Ammon's horn (tissue), 1 donor: ENCODE results near the gene TRIM66.

Experiments
- DNase-seq: peaks from one replicate; pipeline ENCODE4 v3.0.0-alpha.2; 2016; ENCODE audit warnings: low spot score

The TRIM66 gene

GRCh38 chr11:8610532-8611116 is 71.8 kb downstream of the TRIM66 start:
- no peak for DNase-seq

- DNase-seq = no peak
These were observed 73.8 kb downstream of the TRIM66 start for GRCh38 chr11:8608652-8609051.

- no peak for DNase-seq
These were observed 76.4 kb downstream of the TRIM66 start for GRCh38 chr11:8605971-8606563.

- peak; percentile 9 for DNase-seq
These were observed 78.3 kb downstream of the TRIM66 start for GRCh38 chr11:8604078-8604723.

DNA sequence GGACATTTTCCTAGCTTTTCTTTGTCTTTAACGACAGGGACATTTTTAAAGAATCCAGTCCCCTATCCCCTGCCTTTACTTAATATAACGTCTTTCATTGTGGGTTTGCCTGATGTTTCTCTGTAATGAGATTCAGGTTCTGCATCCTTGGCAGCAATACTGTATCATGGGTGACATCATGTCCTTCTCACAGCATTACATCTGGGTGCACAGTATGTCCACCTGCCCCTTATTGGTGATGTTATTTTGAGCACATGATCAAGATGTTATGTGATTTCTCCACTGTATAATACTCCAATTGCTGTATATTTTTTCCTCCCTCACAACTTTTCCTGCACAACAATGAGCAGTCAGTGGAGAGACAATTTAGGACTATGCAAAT is 78.8 kb downstream of the TRIM66 start:
- no peak for DNase-seq

GRCh38 chr11:8601376-8602133 is 80.9 kb downstream of the TRIM66 start:
- no peak for DNase-seq

DNA sequence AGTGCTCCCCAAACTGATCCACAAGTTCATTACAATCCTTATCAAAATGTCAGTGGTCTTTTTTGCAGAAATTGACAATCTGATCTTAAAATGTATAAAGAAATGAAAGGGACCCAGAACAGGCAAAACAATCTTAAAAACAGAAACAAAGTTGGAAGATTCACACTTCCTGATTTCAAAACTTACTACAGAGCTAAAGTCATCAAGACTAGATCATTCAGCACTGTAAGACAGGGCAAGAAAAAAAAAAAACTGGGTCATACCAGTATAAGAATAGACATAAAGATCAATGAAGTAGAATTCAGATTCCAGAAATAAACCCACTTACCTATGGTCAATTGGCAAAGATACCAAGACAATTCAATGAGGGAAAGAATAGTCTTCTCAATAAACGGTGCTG is 84.0 kb downstream of the TRIM66 start:
- no peak for DNase-seq

DNA sequence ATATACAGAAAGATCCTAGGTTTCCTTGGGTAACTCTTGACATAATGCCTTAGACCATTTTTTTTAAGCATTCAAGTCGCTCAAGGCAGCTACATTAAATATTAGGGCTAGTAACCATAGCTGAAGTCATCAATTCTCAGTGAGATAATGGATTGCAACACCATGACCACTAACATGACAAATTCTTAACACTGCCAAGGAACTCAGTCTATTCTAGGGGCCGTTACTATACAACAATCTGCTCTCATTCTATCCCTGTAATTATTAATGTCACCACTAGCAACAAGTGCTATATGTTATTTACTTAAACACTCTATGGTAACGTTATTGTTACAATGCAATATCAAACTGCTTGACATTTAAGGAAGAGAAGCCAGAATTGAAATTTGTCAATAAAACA is 85.3 kb downstream of the TRIM66 start:
- no peak for DNase-seq

- DNase-seq = no peak
These were observed 85.9 kb downstream of the TRIM66 start for GRCh38 chr11:8596504-8597046.

GRCh38 chr11:8593935-8594909 is 88.2 kb downstream of the TRIM66 start, which contains the start of gene STK33:
STK33 (minus strand) TSS chr11:8594228; CDS start chr11:8474905, 119,323 bp downstream.
- DNase-seq = peak; percentile 30

DNA sequence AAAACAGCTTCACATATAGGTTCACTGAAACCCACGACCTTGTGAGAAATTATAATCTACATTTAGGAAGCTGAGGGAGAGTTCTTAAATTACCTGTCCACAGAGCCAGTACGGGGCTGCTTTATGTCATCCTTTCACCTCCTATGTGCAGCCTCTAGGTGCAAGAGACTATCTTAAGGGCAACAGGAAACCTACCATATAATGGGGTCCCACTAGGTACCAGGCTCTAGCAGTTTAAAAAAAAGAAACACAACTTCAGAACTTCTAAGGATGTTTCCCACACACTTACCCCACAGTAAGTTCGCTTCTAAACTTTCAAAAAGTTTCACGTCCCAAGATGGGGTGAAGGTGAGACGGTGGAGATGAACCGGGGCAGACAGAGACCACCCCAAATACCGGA is 89.0 kb downstream of the TRIM66 start:
- no peak for DNase-seq

GRCh38 chr11:8587915-8588314 is 94.5 kb downstream of the TRIM66 start:
- DNase-seq = no peak

GRCh38 chr11:8586805-8587204 is 95.7 kb downstream of the TRIM66 start:
- peak; percentile 11 for DNase-seq

DNA sequence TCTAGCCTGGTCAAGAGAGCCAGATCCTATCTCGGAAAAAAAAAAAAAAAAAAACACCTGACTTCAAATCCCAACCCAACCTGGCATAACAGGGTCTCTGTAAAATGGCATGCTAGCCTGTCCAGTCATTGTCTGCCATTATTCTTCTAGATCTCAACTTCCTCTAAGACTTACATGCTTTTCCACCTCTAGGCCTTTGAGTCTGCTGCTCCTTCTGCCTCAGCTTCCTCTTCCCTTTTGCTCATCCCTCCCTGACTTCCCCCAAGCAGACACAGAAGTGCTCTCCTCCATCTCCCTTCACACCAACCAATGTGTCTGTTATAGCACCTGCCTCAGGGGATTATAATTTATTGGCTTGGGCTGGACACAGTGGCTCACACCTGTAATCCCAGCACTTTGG is 96.3 kb downstream of the TRIM66 start:
- DNase-seq = no peak

DNA sequence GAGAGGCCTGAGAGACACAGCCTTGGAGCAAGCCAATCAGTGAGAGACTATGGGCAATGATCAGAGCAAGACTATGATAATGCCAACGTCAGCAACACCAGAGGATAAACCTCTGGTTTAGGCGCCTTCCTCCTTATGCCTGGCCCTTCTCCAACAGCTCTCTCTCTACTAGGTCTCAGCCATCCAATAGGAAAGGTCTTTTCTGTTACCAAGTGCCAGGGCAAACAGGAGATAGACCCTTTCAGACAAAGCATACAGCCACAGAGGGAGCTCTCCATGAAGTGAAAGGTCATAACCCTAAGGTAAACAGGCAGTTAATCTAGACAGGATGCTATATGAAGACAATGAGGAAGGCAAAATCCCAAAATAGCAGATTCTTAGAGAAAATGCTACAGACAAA is 98.0 kb downstream of the TRIM66 start:
- no peak for DNase-seq

GRCh38 chr11:8584082-8584481 is 98.4 kb downstream of the TRIM66 start:
- DNase-seq = no peak

GRCh38 chr11:8581300-8581699 is 101.2 kb downstream of the TRIM66 start:
- DNase-seq = no peak

DNA sequence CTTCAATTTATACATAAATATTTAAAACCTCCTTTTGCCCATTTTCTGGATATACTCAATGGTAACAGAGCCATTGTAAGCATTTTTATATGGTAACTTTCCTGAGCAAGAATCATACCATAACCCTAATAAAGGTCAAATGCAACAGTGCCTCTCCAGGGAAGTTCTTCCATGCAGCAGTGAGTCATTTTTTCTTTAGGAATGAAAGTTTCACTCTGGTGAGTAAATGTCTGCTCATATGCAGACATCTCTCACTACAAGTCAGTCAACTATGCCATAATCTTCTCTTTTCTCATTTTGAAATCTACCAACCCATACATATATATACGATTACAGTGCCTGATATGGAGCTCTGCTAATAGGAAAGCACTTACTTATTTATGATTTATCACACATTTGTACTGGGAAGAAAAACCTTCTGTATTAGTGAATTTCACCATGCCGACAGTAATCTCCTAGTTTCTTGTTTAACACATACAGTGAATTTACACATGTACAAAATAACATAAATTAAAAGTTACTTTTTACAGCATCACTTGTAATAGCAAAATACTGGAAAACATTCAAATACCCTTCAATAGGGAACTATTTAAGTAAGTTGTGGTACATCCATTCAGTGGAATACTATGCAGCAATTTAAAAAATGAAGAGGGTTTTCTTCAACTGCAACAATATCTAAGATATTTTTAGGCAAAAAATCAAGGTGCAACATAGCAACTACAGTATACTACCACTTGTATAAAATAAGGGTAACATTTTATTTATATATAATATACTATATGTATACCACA is 104.5 kb downstream of the TRIM66 start:
- no peak for DNase-seq

DNA sequence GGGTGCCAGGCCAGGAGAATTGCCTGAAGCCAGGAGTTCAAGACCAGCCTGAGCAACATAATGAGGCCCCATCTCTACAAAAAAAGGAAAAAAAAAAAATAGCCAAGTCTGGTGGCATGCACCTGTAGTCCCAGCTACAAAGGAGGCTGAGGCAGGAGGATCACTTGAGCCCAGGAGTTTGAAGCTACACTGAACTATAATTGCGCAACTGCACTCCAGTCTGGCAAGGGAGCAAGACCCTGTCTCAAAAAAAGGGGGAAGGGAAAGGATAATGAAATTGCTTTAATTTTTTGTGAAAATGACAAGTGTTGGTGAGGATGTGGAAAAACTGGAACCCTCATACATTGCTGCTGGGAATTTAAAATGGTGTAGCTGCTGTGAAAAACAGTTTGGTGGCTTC is 107.7 kb downstream of the TRIM66 start:
- DNase-seq = no peak

GRCh38 chr11:8573777-8574176 is 108.7 kb downstream of the TRIM66 start:
- no peak for DNase-seq
